H1 (cell line): ENCODE measurements around the gene NOVA1. TPM values are rescaled to one million over a fixed set of nuclear protein-coding genes. Genes with fewer than 3 reads are reported as not detected.

Experiments used
- CHD7 ChIP-seq: fragments of 300-600 bp; sonication (generic); IDR thresholded peaks from 2 replicates; pipeline ENCODE4 v1.7.1; 2012; ENCODE audit warnings: low read length, moderate library complexity, mild to moderate bottlenecking, inconsistent platforms; ENCODE audit not compliant: insufficient replicate concordance
- CREB1 ChIP-seq: IDR thresholded peaks from 2 replicates; pipeline ENCODE4 v1.6.1; 2012; ENCODE audit warnings: inconsistent platforms
- GTF2F1 ChIP-seq: IDR thresholded peaks from 2 replicates; pipeline ENCODE4 v1.6.1; 2012; ENCODE audit warnings: low read depth, low read length, improper control_type of control experiment, borderline replicate concordance
- NRF1 ChIP-seq: IDR thresholded peaks from 2 replicates; pipeline ENCODE4 v1.6.1; 2011; ENCODE audit warnings: mild to moderate bottlenecking, low read depth, low read length, improper control_type of control experiment
- SP1 ChIP-seq: IDR thresholded peaks from 2 replicates; pipeline ENCODE4 v1.6.1; 2011; ENCODE audit warnings: low read depth, low read length
- YY1 ChIP-seq: IDR thresholded peaks from 2 replicates; pipeline ENCODE4 v1.6.1; 2011; ENCODE audit warnings: low read depth, mild to moderate bottlenecking, low read length
- polyA plus RNA-seq, 7 experiments: library from polyadenylated mRNA; depleted of rRNA in 3 of 7; stranded (reverse) in 5 of 7; unstranded in 2 of 7; fragments of >200 nt in 5 of 7; fragments of 200-250 nt in 2 of 7; gene quantifications; 1 replicate in 5 of 7; 2 replicates in 1 of 7; 4 replicates in 1 of 7; pipeline versions ENCODE4 v1.2.1 to v1.2.3, GENCODE V29; 2011 to 2013; ENCODE audit warnings: missing spikeins in 2 of 7, mixed read lengths in 2 of 7
- total RNA-seq: library from RNA; stranded (reverse); fragmentation: NEBNext Ultra II Directional; extraction: Animal tissue kit (Norgen Biotek cat#: 25700); gene quantifications from 2 replicates; pipeline ENCODE4 v1.2.1, GENCODE V29; 2021

Gene NOVA1
- total and polyA plus RNA-seq, 2 of the 8 experiments (the other 6 are each of a cell fraction or from before 2014, with no cell fraction given): 6.8 to 12.7 TPM

DNA sequence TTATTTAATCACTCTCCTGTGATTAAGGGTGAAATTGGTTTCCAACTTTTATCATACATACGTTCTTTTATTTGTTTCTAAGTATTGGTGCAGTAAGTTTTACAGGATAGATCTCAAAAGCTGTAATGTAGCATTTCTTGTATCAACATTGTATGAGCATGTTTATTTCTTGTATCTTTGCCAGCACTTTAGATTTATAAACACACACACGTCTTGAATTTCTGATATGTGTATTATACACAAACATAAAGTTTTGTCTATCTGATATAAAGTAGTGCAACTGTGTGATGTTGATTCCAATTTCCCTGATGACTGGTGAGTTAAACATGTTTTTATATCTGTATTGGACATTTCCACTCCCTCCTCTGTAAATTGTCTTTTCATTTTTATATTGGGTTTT, 134.7 kb downstream of the NOVA1 start (continued):
- TF ChIP-seq CHD7 (no peak), GTF2F1 (no peak), YY1 (no peak), SP1 (no peak), NRF1 (no peak), CREB1 (no peak)
